ENCODE data around the gene PKHD1.

PKHD1 gene
- total RNA-seq: 0.07 to 0.24 reads per million in 2 donors

DNA sequence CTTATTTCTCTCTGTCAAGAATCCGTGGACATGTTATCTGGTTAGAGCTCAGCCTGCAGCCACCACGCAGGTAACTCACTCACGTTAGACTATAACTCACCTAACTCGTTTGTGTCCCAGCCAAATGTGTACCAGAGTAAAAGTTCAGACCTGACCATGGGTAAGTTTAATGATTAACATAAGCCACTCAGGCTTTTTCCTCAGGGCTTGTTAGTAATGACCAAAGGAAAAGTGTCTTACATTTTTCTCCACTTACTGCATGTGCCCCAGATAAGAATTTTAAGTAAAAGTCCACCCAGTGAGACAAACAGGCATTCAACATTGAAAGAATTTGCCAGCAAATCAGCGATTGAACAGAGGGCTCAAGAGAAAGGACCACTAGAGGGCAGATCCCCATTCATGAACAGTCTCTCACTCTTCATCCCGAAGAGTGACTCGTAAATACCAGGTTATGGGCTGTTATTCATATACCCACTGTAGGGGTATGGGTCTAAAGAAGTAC is at the start of gene PKHD1:
Gene PKHD1, minus strand, starts transcription at position 116 of the 502 bp plus-strand sequence. CDS start 2,680 bp downstream, outside the sequence.
- no peak for DNase-seq

- no peak for DNase-seq
These were observed 49.6 kb upstream of the PKHD1 start for GRCh38 chr6:52136934-52137467.

DNA sequence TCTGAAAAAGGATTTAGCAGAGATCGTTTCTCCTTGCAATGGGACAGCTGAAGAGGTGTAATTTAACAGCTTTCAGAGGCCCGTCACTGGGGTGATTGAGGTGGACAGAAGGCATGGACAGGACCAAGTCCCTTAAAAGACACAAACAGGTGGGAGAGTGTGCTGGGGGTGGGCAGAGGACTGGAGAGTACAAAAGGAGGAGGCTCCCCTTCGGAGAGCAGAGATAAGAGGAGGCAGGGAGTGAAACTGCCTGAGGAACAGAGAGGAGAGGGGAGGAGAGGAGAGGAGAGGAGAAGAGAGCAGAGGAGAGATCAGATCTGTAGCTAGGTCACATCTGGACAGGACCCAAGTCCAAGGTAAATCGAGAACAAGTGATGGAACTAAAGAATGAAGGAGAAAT is 48.6 kb upstream of the PKHD1 start:
- DNase-seq: no peak

GRCh38 chr6:52135217-52135616 is 47.8 kb upstream of the PKHD1 start:
- DNase-seq: no peak

- DNase-seq: no peak
These were observed 46.6 kb upstream of the PKHD1 start for GRCh38 chr6:52134011-52134410.

- DNase-seq: no peak
These were observed 45.9 kb upstream of the PKHD1 start for GRCh38 chr6:52133324-52133723.

- DNase-seq: no peak
These were observed 44.9 kb upstream of the PKHD1 start for GRCh38 chr6:52132292-52132691.

GRCh38 chr6:52130440-52130839 is 43.0 kb upstream of the PKHD1 start:
- DNase-seq: no peak

DNA sequence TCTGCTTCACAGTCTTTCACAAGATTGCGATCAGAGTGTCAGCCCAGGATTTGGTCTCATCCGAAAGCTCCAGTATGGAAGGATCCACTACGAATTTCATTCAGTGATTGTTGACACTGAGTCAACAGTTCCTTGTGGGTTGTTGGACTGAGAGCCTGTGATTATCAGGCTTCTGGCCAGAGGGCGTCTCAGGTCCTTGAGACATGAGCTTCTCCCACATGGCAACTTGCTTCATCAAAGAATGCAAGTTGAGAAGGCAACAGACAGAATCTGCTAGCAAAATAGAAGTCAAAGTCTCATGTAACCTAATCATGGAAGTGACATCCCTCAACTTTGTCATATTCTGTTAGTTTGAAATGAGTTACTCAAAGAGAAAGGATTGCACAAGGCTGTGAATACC is 40.5 kb upstream of the PKHD1 start:
- DNase-seq: no peak

- no peak for DNase-seq
These were observed 38.8 kb upstream of the PKHD1 start for GRCh38 chr6:52126231-52126630.

GRCh38 chr6:52125572-52125971 is 38.2 kb upstream of the PKHD1 start:
- DNase-seq: no peak

- DNase-seq: no peak
These were observed 37.7 kb upstream of the PKHD1 start for GRCh38 chr6:52125139-52125538.

DNA sequence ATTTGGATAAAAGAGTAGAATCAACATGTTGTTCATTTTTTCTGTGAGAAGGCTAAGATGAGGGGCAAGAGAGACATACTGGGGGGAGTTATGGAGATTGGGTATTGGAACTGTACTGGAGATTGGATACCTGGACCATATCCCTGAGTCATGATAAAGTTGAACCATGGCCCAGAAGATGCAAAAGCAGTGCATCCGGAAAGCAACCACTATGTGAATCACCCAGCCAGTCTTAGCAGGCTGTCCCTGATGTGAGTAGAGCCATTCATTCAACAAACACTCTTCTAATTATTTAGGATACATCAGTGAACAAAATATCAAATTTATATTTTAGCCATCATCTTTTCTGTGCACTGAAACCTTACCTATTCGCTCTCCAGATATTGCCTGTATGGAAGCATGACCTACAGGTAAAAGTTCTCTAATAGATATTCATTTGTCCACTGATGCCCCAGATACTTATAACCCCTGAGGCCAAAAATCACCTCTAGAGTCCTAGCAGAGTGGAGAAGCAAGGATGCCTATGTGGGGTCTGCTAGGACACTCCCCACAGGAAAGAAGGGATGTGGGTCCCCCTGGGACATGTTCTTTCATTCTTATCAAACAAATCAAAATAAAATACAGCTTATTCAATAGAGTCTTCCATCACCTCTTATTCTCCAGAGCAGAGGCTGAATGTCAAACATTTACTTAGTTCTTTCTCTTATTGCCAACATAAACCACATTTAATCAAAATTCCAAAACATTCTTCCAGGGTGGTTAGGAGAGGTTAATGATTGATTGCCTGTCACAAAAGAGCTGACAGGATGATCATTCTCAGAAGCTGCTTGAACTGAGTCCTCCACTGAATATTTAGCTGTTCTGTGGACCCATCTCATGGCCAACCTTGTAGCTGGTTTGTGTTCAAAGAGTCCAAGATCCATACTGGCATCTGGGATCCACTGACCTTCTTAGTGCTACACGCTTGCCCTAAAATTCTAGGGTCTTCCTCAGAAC is 37.0 kb upstream of the PKHD1 start:
- DNase-seq: no peak

DNA sequence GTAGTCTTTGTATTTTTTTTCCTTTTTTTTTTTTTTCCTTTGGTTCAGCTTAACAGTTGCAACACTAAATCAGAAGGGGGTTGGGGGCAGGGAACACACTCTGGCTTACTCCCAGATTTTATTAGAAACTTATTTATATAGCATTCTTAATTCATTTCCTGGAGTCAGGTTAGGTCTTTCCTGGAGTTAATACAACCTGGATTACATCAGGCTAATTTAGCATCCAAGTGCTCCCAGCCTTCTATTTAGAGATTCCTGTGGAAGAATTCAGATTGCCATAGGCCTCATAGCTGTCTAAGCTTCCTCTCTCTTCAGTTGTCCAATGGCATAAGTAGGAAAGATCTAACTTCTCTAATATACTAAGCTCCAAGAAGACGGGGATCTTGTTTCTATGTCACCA is 35.8 kb upstream of the PKHD1 start:
- no peak for DNase-seq

- DNase-seq: no peak
These were observed 29.9 kb upstream of the PKHD1 start for GRCh38 chr6:52117352-52117751.

- no peak for DNase-seq
These were observed 29.2 kb upstream of the PKHD1 start for GRCh38 chr6:52116605-52116948.

DNA sequence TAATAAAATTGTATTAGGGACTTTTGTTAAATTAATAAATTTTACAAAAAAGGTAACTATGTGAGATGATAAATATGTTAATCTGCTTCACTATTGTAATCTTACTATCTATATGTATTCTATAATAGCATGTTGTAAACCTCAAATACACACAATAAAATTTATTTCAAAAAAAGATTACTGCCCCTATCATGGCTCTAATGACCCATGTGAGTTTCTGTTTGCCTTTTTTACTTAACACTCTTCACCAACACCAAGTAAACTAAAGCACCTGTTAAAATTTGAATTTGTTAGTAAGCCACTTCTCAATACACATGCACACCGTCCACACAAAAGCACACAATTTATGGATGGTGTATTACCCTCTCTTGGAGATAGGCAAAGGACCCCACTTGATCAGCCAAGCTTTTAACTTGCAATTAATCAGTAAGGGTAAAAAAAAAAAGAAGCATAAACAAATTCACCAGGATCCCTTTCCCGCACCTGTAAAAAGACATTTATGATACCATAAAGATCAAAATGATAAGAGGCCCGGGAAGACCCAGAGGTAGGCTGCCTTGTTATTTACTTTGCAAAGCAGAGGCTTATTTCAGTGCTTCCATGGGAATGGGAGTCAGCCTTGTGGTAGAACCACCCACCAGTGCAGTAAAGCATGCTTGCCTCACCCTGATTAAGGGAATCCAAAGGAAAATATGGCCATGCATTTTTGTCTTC is 28.6 kb upstream of the PKHD1 start:
- DNase-seq: no peak

DNA sequence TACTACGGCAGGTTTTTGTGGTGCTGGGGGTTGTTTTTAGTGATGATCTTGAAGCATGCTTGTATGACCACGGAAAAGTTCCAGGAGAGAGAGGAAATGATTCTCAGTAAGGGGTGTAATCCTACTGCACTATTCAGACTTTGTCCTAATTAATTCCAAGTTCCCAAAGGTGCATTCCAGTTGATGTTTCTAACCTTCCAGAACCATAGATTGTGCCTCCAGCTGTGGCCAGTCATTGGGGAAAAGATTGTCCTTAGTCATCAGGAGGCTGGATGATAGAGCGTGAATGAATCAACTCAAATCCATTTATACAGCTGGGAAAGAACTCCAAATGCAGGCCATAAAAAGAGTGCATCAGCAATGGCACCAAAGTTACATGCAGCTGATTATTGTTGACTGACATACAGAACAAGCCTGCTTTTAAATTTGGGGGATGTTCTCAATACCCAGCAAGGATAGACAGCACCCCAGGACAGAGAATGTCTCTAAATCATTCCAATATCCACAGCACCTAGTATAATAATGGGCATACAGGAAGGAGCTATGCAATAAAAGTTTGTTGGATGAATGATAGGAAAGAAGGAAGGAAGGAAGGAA is 27.8 kb upstream of the PKHD1 start:
- no peak for DNase-seq

DNA sequence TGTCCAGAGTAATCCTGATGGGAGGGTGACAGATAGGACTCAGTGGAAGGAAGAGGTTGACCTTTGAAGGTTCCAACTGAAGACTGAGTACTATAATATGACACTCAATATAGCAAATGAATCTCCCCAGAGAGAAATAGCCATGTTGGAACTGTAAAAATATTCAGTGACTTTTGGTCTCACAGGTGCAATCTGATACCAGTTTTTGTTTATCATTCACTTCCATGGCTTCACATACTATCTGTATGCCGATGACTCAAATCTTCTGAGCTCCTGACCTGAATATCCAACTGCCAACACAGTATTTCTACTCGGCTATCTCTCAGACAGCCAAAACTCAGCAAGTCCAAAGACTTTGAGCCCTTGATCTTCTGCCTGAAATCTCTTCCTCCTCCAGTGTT is 21.8 kb upstream of the PKHD1 start:
- no peak for DNase-seq

DNA sequence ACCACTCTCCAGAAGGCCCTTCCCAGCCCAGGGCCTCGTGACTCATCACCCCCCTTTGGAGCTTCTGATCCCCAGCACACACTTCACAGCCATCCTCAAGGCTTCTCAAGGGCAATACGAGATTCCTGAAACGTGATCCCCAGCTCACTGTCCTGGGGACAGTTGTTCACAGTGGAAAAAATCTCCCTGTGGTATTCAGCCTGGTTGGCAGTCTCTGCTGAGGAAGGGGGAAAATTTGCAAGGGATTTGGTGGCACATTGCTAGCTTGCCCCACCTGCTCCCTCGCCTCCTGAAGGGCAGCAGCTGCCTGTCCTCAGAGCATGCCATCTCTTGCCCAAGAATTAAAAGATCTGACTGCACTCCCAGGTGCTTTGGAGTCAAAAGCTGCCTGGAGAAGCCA is 20.7 kb upstream of the PKHD1 start:
- DNase-seq: no peak

GRCh38 chr6:52106994-52107393 is 19.6 kb upstream of the PKHD1 start:
- DNase-seq: no peak

GRCh38 chr6:52104979-52105378 is 17.6 kb upstream of the PKHD1 start:
- no peak for DNase-seq

- DNase-seq: no peak
These were observed 16.2 kb upstream of the PKHD1 start for GRCh38 chr6:52103623-52104022.

Data from T-helper 9 cell (primary cell).